Muscle layer of duodenum (tissue), 2 donors: ENCODE data around the gene LDB1.

Experiments used
- H3K27ac ChIP-seq: one replicate; pipeline ENCODE4 v1.7.0; 2013; ENCODE audit warnings: mild to moderate bottlenecking, low read length
- H3K27me3 ChIP-seq: one replicate; pipeline ENCODE4 v1.7.0; 2013; ENCODE audit warnings: low read depth, mild to moderate bottlenecking, control low read depth, low read length
- H3K36me3 ChIP-seq, 2 donors: one replicate each; pipeline ENCODE4 v1.7.0; 2013; ENCODE audit warnings: low read length in 2 of 2, control low read depth in 1 of 2, mild to moderate bottlenecking in 1 of 2; ENCODE audit not compliant: insufficient read depth in 2 of 2, control insufficient read depth in 1 of 2
- H3K4me1 ChIP-seq, 2 donors: one replicate each; pipeline ENCODE4 v1.7.0; 2013; ENCODE audit warnings: low read length in 2 of 2, mild to moderate bottlenecking in 2 of 2, control low read depth in 1 of 2, moderate library complexity in 1 of 2; ENCODE audit not compliant: insufficient read depth in 2 of 2, control insufficient read depth in 1 of 2
- H3K4me3 ChIP-seq, 2 donors: one replicate each; pipeline ENCODE4 v1.7.0; 2013; ENCODE audit warnings: low read length in 2 of 2, low read depth in 1 of 2, mild to moderate bottlenecking in 1 of 2
- H3K9me3 ChIP-seq, 2 donors: one replicate each; pipeline ENCODE4 v1.7.0; 2013; ENCODE audit warnings: low read length in 2 of 2, control low read depth in 1 of 2, mild to moderate bottlenecking in 1 of 2; ENCODE audit not compliant: control insufficient read depth in 1 of 2
- donor health status: healthy.

The LDB1 gene

DNA sequence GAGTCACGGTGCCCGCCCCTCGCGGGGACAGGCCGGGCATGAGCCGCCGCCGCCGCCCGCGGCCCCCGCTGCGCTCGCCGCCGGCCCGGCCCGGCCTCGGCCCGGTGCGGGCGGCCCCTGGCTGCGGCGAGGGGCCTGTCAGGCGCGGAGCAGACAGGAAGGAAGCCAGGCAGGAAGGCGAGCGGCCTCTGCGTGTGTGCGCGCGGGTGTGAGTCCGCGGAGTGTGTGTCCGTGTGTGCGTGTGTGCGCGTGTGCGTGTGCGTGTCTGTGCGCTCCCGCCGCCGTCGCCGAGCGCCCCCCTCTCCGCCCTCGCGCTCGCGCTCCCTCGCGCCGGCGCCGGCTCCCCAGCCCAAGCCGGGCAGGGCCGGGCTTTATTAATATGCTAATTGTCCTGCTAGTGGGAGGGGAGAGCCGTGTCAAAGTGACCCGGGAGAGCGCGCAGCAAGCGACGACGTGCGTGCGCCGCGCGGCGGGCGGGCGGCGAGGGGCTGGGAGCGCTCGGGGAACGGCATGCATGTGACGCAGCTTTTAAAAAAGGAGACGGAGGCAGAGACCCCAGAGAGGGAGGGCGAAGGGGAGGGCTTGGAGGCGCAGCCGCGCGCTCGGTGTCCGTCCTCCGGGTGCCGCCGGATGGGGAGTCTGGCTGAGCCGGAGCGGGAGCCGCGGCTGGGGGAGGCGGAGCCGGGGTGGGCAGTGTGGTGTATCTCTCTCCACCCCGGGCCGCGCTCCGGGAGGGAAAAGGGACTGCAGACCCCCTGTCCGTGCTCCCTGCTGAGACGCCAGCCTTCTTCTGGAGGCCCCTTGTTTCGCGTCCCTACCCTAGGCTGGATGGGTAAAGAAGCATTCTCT lies at the start of gene LDB1:
Gene LDB1 (minus strand): TSS at position 227 of the 849 bp plus-strand sequence. CDS start 258 bp downstream, outside the sequence.
- H3K4me1 ChIP-seq = peaks cover 30 to 37% of the 10 kb centered on the region in 2 donors
- H3K27me3 ChIP-seq = no peaks in the 10 kb centered on the region
- peak within 1 kb of the TSS; percentile 85 for H3K27ac ChIP-seq
- H3K4me3 ChIP-seq = peak within 1 kb of the TSS; percentile 83 to 88
- no peaks in the 10 kb centered on the region for H3K9me3 ChIP-seq
- H3K36me3 ChIP-seq = peaks cover 0 to 3% of the 10 kb centered on the region in 2 donors

DNA sequence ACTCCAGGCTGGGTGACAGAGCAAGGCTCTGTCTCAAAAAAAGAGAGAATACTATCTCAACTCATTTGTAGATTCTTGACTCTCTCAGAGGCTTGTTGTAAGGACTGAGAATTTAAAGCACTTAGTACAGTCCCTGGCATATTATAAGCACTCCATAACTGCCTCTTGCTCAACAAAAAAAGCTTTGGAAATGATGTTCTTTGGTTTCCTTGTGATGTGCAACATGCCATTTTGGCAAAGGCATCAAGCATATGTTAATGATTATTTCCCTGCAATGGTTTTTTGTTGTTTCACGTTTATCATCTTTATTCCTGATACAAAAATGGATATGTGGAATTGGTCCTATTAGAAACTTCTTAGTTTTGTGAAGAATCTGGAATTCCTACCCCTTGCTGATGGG lies 47.7 kb upstream of the LDB1 start:
- H3K27ac ChIP-seq = no peak overlapping the region
- no peaks in the 10 kb centered on the region for H3K27me3 ChIP-seq
- no peak overlapping the region for H3K4me3 ChIP-seq
- peaks cover 6 to 13% of the 10 kb centered on the region in 2 donors for H3K36me3 ChIP-seq
- H3K9me3 ChIP-seq = no peaks in the 10 kb centered on the region
- peaks cover 0 to 3% of the 10 kb centered on the region in 2 donors for H3K4me1 ChIP-seq

DNA sequence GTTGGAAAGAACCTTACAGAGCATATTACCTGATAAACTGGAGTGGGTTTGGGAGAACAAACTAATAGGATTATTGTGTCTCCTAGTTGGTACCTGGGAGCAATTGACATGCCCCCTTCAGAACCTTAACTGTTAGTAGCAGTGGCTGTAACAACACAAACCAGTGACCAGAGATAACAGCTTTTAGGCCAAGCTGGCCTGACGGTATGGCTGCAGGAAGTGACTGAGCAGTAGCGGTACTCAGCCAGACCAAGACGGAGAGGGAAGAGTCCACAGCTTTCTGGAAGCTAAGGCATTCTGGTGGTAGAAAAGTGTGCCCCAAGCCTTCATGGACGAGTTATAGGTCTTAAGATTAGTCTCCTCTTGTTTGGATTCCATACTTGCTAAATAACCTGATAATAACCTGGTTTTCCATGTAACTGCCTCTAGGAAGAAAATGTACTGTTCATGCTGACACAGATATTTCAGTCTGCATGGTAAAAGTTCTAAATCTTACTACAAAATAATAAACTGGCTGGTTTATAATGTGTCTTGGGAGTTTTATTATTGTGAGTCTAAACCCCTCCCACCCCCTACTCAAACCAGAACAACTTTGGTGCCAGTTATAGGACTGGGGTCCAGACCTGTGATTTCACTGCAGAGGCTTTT lies 43.3 kb upstream of the LDB1 start:
- Histone ChIP-seq H3K27ac (no peak overlapping the region), H3K9me3 (no peaks in the 10 kb centered on the region), H3K27me3 (no peaks in the 10 kb centered on the region), H3K4me1 (no peaks in the 10 kb centered on the region), H3K36me3 (peaks cover 43 to 57% of the 10 kb centered on the region in 2 donors), H3K4me3 (no peak overlapping the region)

GRCh38 chr10:102159831-102160230 lies 39.7 kb upstream of the LDB1 start:
- Histone ChIP-seq H3K27me3 (no peaks in the 10 kb centered on the region), H3K4me1 (no peaks in the 10 kb centered on the region), H3K27ac (no peak overlapping the region), H3K36me3 (peaks cover 61 to 73% of the 10 kb centered on the region in 2 donors), H3K4me3 (no peak overlapping the region), H3K9me3 (no peaks in the 10 kb centered on the region)

GRCh38 chr10:102159051-102159597 lies 39.0 kb upstream of the LDB1 start:
- Histone ChIP-seq H3K36me3 (peaks cover 61 to 78% of the 10 kb centered on the region in 2 donors), H3K4me3 (no peak overlapping the region), H3K9me3 (no peaks in the 10 kb centered on the region), H3K27ac (no peak overlapping the region), H3K27me3 (no peaks in the 10 kb centered on the region), H3K4me1 (no peaks in the 10 kb centered on the region)

- H3K4me3 ChIP-seq = no peak overlapping the region
- H3K9me3 ChIP-seq = no peaks in the 10 kb centered on the region
- peaks cover 0 to 12% of the 10 kb centered on the region in 2 donors for H3K4me1 ChIP-seq
- no peaks in the 10 kb centered on the region for H3K27me3 ChIP-seq
- peaks cover 51 to 65% of the 10 kb centered on the region in 2 donors for H3K36me3 ChIP-seq
- H3K27ac ChIP-seq = no peak overlapping the region
Observed at GRCh38 chr10:102157224-102157623, 37.1 kb upstream of the LDB1 start.

DNA sequence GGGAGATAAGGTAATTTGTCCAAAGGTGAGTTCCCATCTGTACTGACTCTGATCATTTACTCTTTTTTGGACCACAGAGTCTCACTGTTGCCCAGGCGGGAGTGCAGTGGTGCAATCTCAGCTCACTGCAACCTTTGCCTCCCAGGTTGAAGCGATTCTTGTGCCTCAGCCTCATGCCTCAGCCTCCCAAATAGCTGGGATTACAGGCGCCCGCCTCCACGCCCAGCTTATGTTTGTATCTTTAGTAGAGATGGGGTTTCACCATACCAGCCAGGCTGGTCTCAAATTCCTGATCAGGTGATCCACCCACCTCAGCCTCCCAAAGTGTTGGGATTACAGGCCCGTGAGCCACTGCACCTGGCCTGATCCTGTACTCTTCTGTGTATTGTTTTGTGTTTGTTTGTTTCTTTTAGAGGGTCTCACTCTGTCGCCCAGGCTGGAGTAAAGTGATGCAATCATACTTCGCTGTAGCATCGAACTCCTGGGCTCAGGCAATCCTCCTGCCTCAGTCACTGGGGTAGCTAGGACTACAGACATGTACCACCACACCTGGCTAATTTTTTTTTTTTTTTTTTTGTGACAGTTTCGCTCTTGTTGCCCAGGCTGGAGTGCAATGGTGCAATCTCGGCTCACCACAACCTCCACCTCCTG lies 34.4 kb upstream of the LDB1 start:
- Histone ChIP-seq H3K36me3 (peaks cover 30 to 48% of the 10 kb centered on the region in 2 donors), H3K27ac (no peak overlapping the region)

GRCh38 chr10:102153093-102153620 lies 33.0 kb upstream of the LDB1 start:
- Histone ChIP-seq H3K9me3 (no peaks in the 10 kb centered on the region), H3K36me3 (peaks cover 33 to 48% of the 10 kb centered on the region in 2 donors), H3K4me3 (peak overlapping the region; percentile 76 to 93), H3K27ac (peak overlapping the region; percentile 98), H3K4me1 (peaks cover 5 to 12% of the 10 kb centered on the region in 2 donors), H3K27me3 (no peaks in the 10 kb centered on the region)

More for the DNA sequence above, 34.4 kb upstream of the LDB1 start:
- H3K4me3 ChIP-seq = no peak overlapping the region
- no peaks in the 10 kb centered on the region for H3K9me3 ChIP-seq
- H3K4me1 ChIP-seq = peaks cover 5 to 12% of the 10 kb centered on the region in 2 donors
- no peaks in the 10 kb centered on the region for H3K27me3 ChIP-seq

DNA sequence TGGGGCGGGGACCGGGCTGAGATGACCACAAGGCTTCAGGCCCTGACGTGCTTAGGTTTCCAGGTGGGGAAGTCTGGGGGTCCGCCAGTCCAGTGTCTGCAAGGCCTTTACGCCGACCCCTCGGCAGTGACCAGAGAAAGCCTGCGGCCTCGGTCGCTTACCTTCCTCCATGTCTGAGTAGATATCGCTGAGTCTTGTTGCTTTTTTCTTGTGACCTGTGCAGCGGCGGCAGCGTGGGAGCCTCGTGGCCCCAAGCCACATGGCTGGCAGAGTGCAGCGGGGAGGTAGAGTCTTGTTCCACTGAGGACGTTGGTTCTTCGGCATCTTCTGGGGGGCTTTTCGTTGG lies 32.4 kb upstream of the LDB1 start:
- H3K4me1 ChIP-seq = peaks cover 5 to 12% of the 10 kb centered on the region in 2 donors
- H3K36me3 ChIP-seq = peaks cover 30 to 46% of the 10 kb centered on the region in 2 donors
- H3K27me3 ChIP-seq = no peaks in the 10 kb centered on the region
- no peaks in the 10 kb centered on the region for H3K9me3 ChIP-seq
- peak overlapping the region; percentile 76 to 93 for H3K4me3 ChIP-seq
- peak overlapping the region; percentile 98 for H3K27ac ChIP-seq

GRCh38 chr10:102151774-102152544 lies 31.8 kb upstream of the LDB1 start, which contains the start of gene NOLC1:
Gene NOLC1, plus strand, starts transcription at chr10:102152389. Its CDS starts 22 bp downstream, at chr10:102152411.
- Histone ChIP-seq H3K4me1 (peaks cover 5 to 12% of the 10 kb centered on the region in 2 donors), H3K27ac (peak within 1 kb of the TSS; percentile 98), H3K36me3 (peaks cover 29 to 46% of the 10 kb centered on the region in 2 donors), H3K4me3 (peak within 1 kb of the TSS; percentile 76 to 93), H3K27me3 (no peaks in the 10 kb centered on the region), H3K9me3 (no peaks in the 10 kb centered on the region)
